Measurements from ENCODE around the gene LOXL1.

The LOXL1 gene

DNA sequence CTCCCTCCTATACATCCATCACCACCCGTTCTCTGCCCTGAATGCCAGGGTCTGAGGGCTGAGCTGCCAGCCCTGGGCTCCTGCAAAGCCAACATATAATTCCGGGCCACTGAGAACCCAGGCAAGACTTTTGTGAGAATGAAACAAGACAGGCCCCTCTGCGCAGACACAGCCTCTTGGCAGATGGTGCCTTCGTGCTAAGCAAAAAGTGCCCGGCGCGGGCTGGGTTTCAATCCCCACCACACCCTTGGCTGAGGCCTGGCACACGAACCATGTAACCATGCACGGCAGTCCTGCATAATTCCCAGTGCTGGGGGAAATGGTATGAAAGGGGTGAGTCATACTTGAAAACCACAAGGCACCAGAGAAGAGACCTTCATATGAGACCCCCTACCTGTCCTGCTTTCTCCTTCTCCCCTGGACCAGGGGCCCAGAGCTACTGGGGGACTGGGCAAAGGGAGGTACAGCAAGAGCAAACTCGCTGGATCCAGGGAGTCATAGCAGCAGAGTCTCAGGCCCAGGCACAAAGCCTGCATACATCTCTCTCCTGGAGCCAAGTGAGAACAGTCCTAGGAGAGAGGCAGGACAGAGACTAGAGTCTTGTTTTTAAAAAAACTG lies 26.1 kb upstream of the LOXL1 start:
- no peak for DNase-seq

DNA sequence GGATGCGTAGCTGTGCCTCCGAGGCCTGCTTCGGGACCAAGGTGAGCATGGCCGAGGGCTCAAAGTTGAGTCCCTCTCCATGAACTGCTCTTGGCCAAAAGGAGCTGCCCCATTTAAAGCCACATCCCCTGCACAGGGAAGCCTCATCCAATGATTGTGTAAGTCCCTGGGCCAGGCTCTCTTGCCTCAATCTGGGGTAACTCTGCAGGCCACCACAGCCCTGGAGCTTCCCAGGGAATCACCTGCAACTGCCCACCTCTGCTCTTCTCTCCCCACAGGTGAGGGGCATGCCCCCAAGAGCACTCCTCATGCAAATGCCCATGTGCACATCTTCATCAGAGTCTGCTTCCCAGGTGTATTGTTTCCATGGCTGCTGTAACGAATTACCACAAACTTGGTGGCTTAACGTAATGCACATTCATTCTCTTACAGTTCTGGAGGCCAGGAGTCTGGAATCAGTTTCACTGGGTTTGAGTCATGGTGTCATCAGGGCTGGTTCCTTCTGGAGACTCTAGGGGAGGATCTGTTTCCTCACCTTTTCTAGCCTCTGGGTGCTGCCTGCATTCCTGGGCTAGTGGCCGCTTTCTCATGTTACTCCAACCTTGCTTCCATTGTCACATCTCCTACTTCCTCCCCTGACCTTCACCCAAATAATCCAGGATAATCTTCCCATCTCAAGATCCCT lies 25.0 kb upstream of the LOXL1 start:
- no peak for DNase-seq

DNA sequence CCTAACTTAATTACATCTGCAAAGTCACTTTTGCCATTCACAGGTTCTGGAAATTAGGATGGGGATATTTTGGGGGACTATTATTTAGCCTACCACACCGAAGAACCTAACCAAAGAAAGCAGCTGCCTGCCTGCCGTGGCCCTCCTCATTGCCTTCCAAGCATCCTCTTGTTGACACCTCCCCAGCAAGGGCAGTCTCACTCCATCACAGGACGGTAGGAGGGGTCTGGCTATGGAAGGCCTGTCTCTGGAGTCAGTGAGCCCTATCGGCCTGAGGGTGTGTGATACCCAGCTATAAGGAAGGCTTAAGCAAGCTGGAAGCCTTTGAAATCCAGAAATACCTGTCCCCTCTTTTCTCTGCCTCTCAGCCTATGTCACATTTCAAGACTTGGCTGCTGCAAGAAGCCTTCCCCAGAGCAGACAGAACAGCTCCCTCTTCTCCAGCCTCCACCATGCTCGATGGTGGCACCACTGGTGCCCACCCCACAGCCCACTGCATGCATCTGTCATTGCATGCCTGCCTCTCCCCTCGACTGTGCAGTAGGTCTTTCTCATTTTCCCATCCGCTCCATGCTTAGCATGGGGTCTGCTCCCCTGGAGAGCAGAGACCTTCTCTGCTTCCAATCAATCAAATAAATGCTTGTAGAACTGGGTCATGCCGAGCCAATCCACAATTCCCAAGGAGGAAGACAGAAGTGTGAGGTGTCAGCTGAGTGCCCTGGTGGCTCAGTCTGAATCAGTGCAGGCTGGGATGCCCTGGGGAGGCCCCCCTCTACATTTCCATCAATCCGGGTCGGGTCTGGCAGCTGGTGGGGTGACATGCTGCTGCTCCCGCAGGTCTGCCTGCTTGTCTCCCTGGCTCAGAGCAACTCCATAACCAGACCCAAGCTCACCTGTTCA lies 23.9 kb upstream of the LOXL1 start:
- DNase-seq, result no peak

DNA sequence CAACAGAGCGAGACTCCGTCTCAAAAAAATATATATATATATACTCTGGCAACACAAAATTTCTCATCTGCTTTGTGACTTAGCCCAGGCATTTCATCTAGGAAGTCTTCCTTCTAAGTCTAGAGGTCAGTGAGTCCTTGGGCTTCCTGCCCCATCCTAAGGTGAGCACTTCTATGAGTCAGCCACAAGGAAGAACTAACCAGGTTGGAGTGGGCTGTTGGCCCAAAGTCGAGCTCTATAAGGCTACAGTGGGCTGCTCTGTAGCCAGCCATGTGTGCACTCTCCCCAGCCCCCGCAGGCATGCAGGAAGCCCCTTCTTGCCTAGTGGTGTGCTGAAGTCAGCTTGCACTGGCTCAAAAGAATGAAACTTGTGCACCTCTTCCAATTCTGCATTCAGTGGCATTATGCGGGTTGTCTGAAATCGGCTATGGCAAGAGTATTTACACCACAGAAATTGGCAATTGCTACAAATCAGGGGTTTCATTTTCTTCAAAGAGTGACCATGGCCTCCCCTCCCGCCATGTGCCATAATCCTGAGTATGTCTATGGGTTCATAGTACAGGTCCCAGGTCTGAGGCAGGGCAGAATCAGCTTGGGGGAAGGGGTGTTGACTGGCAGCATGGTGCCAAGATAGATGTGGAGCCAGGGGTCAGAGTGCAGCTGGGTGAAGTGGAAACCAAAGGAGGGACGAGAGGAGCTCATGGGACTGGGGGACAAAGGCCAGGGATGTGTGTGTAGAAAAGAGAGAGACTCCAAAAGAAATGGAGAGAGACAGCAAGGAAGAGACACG lies 22.0 kb upstream of the LOXL1 start:
- DNase-seq, result no peak

DNA sequence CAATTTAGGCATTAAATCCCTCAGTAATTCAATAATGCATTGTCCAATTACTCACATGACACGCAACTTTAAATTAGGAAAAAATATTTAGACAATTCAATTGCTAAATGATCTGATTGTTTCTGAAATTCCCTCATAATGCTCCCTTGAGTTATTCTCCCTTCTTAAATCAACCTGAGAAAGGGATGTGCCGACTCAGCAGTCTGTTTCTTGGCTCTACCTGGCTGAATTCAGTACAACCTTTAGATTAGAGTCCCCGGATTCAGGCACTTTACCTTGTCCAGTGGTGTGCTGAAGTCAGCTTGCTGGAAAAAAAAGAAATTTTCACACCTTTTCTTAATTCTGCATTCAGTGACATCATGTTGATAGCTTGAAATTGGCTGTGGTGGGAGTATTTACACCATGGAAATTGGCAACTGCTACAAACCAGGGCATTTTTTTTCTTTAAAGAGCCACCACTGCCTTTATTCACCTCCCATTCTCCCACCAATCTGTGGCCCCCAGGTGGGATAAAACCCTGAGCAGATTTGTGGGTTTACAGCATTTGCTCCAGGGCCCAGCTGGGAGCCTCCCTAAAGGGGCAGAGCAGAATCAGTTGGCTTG lies 20.9 kb upstream of the LOXL1 start:
- no peak for DNase-seq

DNA sequence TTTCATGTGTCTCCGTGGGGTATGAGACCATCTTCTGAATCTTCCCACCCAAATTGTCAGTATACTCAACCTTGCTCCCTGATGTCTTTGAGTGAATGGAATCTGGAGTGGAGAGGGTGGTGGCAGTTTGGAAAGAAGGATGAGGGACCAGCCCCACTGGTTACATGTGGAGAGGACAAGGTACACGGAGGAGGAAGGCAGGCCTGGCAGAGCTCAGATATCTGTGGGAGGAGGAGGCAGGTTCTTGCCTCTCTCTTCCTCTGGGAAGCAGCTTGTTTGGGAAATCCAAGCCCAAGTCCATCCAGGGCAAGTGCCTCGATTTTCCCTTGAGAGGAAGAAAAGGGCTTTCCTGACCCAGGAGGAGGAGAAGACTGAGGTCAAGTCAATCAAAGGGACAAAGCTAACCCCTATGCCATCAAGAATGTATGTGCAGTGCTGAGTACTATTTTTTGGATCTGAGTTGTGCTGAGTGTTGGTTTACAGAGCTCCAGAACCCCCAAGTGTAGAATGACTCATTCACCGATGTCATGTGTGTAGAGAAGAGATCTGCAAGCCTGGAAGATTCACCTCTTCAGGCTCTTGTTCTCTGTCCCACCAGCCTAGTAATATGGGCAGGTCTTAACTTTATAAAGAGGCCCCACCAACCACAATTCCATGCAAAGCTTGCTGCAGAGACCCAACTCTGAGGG lies 19.8 kb upstream of the LOXL1 start:
- no peak for DNase-seq

DNA sequence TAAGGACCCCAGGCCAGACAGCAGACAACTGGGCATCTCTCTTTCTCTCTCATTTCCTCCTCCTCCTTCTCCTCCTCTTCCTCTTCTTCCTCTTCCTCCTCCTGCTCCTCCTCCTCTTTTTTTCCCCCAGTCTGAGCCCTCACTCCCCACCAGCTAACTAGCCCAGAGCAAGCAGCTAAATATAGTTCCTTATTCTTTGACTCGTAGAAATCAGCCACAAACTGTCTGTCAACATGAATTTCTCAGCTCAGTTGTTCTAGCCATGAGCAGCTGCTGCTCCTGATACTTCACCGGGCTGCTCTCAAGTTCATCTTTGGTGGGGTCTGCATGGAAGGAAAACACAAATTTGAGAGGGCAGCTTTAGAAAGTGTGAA lies 19.2 kb upstream of the LOXL1 start:
- no peak for DNase-seq

DNA sequence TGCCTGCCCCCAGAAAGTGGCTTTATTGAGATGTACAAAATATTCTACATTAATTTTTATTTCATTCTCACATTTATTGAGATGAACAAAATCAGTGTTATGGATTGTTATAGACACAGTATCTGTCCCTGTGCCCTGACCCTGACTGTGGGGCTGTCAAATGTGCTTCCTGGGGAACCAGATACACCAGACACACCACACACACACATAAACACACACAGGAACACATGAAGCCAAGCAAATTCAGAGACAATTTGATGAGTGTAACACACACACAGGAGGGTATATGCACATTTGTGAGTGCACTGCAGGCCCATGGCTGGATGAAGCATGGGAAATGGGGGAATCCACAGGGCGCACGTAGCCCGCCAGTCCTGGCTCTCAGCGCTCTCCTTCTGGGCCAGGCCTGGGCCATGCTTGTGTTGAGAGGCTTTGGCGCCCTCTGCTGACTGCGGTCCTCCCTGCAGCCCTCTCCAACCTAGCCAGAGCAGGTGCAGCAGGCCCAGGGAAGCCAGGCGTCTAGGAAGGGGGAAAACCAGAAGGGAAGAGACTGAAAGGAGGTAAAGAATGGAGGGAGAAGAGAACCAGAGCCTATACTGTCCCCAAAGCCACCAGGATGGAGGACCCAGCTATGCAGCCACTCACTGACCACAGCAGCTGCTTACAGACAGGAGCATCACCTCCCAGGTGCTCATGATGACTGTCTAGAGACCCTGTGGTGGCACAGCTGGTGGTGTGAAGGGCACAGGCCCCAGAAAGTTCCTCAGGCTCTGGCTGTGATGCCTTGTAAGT lies 18.0 kb upstream of the LOXL1 start:
- peak; percentile 39 for DNase-seq

DNA sequence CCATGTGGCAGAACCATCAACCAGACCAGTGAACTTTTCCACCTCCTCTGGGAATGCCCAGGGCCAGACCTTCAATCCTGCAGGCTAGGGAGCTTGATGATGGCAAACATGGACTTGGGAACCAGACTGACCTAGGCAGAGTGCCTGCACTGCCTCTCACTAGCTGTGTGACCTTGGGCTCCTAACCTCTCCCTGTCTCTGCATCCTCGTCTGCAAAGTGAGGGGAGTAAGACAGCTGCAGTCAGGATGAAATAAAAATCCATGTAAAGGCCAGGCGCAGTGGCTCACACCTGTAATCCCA lies 17.5 kb upstream of the LOXL1 start:
- no peak for DNase-seq

DNA sequence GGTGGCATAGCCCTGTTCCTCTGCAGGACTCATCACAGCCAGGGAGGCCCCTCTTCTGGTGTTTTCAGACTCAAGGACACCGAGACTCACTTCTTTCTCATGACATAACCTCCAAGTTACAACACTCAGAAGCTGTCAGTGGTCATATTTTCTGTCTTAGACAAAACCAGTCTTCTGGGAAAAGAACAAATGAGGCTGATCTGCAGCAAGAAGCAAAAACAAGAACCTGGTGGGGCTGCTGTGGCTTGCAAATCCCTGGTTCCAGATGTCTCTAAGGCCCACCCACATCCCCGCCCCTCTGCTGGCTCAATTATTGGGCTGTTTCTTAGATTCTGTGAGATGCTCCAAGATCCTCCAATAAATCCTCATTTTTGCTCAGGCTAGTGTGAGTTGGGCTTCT lies 16.6 kb upstream of the LOXL1 start:
- DNase-seq, result no peak

DNA sequence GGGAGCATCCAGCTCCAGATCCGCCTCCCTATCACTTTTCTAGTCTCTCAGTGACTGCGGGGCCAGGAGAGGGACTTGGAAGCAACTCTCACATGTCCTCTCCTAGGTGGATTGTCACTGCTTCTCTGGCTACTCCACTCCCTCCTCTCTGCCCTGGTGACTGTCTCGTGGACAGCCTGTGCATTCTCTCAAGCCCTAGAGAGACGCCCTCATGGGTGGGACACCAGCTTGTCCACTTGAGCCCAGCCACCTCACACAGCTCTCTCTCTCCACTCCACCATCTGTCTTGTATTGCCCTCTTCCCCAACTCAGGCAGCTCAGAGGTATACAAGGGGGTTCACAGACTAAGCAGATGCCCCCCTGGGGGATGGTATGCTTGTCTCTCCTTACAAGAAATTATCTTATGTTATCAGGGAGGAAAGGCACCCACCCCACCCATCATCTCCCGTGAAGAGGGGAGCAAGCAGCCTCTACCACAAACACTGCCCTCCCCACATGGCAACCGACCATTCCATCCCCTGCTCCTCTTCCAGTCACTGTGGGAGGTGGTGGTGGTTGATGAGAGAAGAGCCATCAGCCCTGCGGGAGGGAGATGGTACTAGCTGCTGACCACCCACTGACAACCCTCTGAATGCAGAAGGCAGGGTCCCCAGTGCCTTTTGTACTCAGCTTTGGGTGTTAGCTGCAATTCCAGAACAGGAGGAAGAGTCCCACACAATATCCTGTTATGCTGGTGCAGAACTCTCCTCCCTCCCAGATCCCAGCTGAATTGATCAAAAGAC lies 15.5 kb upstream of the LOXL1 start:
- no peak for DNase-seq

DNA sequence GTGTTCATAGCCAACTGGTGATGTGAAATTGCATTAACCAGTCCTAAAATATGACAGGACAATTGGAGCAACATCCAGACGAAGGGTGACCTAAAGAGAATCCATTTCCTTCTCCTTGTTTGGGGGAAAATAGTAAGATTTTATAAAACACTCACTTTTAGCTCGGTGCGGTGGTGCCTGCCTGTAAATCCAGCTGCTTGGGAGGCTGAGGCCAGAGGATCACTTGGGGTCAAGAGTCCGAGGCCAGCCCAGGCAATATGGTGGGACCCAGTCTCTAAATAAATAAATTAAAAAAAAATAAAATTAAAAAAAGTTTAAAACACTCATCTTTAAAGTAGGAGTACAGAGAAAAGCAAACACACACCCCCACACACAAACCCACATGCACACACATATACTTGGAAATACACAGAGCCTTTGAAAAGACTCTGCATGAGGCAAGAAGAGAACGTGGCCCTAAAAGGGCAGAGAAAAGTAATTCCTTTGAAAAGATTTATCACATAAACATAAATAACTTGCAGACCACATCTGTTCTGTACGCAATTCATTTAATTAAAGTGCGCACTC lies 14.1 kb upstream of the LOXL1 start:
- no peak for DNase-seq

DNA sequence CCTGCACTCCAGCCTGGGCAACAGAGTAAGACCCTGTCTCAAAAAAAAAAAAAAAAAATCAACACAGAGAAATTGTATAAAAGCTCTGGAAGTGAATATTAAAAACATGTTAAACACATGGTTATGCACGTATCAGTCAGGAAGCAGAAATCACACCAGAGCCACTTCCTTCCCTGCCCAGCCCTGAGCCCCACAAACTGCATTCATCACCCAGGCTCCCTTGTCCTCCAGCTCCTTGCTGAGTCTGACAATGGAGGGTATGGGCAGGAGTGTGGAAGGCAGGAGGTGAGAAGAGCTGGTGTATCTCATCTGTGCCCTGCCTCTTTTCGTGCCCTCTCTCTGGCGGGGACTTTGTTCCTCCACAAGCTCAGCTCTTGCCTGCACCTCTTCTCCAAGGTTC lies 12.1 kb upstream of the LOXL1 start:
- no peak for DNase-seq

DNA sequence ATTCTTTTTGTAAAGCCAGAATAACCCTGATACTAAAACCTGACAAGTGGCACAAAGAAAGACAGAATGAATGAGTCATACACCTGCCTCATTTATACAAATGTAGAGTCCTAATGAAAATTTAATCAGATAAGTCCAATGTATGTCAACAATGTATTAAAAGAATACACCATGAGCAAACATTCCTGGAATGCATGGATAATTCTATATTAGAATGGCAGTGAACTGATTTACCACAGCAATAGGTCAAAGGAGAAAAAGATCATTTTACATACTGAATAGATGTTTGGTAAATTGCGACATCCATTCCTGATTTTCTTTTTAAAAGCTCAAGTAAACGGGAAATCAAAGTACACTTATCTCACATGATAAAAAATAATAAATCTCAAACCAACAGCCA lies 11.2 kb upstream of the LOXL1 start:
- DNase-seq, result no peak

DNA sequence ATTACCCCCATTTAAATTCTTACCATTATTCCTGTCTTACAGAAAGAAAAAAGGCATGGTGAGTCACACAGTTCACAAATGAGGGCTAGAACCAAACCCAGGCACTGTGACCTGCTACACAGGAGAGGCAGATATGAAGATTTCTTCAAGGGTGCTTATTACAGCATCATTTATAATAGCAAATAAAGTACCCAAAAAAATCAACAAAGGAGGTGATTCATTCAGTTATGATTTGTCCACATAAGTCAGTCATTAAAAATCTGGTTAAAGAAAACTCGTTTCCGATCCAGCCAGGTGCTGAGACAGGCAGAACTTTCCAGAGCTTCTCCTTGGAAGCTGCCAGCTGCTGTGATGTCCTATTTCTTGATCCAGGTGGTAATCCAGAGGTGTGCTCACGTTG lies 7.5 kb upstream of the LOXL1 start:
- DNase-seq, result no peak

DNA sequence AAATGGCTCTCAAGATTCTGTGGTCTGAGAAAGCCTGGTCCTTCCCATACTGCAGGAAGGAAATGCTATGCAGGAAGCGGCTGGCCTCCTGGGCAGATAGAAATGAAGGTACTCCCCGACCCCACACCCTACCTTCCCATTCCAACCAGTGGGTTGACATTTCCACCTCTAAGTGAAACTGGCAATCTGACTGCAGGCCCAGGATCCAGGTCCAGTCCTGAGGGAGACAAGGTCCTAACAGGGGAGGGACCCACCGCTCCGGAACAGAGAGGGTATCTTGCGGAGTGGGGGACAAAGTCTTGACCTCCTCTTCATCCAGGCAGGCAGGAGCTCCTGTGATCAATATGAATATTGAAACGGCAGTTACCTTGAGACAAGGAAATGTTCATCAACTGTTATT lies 6.6 kb upstream of the LOXL1 start:
- no peak for DNase-seq

DNA sequence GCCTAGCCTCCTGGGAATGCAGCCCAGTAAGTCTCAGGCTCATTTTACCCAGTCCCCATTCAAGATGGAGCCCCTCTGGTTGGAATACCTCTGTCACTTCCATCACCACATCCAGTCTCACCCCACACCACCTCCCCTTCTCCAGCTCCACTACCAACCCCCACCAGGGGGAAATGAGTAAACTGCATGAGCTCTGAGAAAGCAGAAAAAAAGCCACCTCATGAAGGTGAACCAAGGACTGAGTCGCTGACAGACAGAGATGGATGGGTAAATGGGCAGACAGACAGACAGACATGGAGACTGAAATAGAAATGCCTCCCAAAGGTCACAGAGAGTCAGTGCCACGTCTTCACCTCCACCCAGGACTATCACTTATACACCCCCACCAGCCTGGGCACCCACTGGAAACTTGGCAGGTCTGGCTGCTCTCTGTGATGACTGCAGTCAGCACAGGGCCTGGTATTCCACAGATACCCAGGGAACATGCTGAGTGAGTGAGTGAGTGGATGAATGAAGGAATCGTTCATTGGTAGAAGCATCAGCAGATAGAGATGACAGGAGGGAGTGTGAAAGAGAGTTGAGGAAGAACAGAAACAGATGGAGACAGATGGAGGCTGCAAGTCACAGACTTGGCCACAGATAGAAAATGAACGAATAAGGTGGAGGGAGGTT lies 4.9 kb upstream of the LOXL1 start:
- no peak for DNase-seq

DNA sequence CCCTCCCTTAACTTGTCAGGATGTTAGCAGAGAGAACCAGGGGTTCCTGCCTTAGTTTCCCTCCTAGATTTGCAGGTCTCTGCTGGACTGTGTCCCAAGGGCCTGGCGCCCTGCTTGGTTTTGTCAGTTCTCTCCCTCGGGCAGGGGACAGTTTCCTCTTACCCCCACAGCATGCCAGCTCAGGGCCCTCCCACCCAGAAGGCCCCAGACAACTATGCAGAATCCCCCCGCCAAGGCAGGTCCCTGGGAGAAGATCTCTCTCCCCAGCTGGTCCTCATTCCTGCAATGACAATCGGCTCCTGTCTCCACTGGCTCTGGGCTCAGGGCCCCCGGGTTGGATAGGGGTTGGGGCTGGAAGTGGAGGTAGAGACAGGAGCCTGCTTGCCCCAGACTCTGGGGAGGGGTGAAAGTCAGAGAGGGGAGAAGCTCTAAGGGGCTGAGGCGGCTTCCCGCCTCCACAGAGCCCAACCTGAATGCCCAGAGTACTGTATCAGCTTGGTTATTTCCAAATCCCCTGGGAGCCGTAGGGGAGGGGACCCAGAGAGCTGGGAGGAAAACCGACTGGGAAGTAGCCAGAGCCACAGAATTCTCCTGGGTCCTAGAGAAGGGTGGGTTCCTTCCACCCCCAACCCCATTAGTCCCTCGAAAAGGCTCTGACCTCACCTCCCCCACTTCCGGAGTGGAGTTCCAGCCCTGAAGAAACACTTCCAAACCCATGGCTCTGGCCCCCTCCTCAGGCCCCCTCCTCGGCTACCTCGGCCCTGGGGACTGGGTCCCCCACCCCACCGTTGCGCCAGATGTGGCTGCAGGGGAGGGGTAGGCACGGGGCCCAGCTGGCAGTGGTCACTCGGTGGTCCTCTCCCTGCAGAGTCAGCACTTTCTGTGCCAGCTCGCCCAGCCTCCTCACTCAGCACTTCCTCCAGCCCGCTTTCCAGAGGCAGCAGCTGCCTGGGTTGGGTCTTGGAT lies 3.8 kb upstream of the LOXL1 start:
- DNase-seq, result no peak

DNA sequence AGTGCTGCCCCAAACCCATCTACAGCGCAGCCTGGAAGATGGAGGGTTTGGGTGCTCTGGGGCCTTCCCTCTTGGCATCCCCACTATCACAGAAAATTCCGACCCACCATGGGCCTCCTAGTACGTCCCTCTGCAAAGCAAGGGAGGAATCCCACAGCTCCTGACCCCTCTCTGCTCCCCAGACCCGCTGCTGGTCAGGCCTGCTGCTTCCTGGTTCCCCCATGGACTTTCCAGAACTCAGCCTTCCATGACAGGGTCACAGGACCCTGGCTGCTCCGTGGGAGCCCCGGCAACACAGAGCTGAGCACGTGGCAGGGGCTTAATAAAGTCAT lies 3.1 kb upstream of the LOXL1 start:
- no peak for DNase-seq

All from DMS79 treated with DMSO at 0.1 percent for 48 hours (cell line).